ENCODE measurements around the gene RHBDF2.
A peak's percentile ranks its signal among the peaks of the same experiment; 100 is the strongest.

The RHBDF2 gene

DNA sequence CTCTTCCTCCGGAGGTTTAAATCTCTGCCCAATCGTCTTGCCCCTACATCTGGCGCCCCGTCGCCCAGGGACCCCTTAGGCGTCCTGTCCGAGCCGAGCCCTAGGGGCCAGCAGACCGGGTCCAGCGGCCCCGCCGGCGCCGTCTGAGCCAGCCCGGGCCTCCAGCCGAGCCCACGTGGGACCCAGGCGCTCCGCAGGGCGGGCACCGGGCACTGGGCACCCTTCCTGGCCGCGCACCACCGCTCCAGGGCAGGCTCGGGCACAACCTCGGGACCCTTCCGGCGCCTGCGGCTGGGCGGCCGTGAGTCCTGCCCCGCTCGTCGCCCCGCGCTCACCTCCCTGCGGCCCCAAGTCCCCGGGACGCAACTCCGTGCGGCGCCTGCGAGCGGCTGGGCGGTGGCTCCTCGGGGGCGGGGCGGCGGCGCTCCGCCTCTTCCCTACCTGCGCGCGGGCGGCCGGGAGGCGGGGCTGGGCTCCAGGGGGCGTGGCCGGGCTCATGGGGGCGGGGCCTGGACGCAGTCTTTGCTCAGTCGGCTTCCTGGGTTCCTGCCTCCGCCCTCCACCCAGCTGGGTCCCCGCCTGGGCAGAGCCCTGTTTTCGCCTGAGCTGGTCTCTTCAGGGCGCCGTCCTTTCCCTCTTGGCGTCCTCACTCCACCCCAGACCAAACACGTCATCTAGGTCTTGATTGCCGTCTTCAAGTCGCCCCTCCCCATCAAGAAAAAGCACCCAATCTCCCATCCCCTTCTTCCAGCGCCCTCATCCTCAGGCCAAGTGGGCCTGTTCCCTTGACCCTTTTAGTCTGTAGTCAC, at the start of gene RHBDF2:
TSS of gene RHBDF2 (minus strand) at position 406 of the 809 bp plus-strand sequence. CDS start 19,899 bp downstream, outside the sequence.
- DNase-seq (ENCODE audit: low read depth), result peak; percentile 70
- TF ChIP-seq, protein P1, sequence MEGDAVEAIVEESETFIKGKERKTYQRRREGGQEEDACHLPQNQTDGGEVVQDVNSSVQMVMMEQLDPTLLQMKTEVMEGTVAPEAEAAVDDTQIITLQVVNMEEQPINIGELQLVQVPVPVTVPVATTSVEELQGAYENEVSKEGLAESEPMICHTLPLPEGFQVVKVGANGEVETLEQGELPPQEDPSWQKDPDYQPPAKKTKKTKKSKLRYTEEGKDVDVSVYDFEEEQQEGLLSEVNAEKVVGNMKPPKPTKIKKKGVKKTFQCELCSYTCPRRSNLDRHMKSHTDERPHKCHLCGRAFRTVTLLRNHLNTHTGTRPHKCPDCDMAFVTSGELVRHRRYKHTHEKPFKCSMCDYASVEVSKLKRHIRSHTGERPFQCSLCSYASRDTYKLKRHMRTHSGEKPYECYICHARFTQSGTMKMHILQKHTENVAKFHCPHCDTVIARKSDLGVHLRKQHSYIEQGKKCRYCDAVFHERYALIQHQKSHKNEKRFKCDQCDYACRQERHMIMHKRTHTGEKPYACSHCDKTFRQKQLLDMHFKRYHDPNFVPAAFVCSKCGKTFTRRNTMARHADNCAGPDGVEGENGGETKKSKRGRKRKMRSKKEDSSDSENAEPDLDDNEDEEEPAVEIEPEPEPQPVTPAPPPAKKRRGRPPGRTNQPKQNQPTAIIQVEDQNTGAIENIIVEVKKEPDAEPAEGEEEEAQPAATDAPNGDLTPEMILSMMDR (conservative IDR thresholded peaks at IDR 0.05; ENCODE audit: low read length), result no peak
- H3K4me3 ChIP-seq (ENCODE audit: low read length), result peak within 1 kb of the TSS; percentile 65

DNA sequence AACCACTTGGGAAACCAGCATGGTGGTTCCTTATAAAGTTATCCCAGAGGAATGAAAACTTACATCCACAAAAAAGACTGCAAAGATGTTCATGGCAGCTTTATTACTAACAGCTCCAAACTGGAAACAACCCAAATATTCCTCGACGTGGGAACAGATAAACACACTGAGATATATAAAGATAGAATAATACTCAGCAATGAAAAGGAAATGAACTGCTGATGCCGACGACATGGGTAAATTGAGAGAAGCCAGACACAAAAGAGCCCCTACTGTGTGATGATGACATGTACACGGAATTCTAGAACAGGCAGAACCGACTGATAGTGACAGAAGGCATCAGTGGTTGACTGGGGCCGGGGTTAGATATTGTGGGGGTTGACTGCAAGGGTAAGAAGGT, 48.3 kb upstream of the RHBDF2 start:
- H3K4me3 ChIP-seq (ENCODE audit: low read length), result no peak overlapping the region
- no peak for DNase-seq (ENCODE audit: low read depth)
- TF ChIP-seq, protein P1 (conservative IDR thresholded peaks at IDR 0.05; ENCODE audit: low read length), result no peak

- DNase-seq (ENCODE audit: low read depth), result no peak
- TF ChIP-seq, protein P1 (conservative IDR thresholded peaks at IDR 0.05; ENCODE audit: low read length), result no peak
- H3K4me3 ChIP-seq (ENCODE audit: low read length), result no peak overlapping the region
These were observed 47.9 kb upstream of the RHBDF2 start for GRCh38 chr17:76549215-76549518.

- TF ChIP-seq, protein P1 (conservative IDR thresholded peaks at IDR 0.05; ENCODE audit: low read length), result no peak
- H3K4me3 ChIP-seq (ENCODE audit: low read length), result no peak overlapping the region
- DNase-seq (ENCODE audit: low read depth), result no peak
These were observed 47.4 kb upstream of the RHBDF2 start for GRCh38 chr17:76548378-76549214.

DNA sequence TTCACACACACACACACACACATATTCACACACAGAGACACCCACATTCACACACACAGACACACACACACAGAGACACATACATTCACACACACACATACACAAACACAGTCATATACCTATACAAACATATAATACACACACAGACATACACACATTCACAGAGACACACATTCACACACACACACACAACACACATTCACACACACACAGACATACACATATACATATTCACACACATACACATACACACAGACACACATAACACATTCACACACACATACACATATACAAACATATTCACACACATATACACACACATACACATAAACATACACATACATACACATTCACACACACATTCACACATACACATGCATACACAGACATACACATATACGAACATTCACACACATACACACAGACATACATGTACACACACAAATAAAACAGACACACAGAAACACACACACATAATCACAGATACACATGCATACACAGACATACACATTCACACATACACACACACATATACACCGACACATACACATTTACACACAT, 46.5 kb upstream of the RHBDF2 start:
- no peak overlapping the region for H3K4me3 ChIP-seq (ENCODE audit: low read length)
- no peak for DNase-seq (ENCODE audit: low read depth)
- TF ChIP-seq, protein P1 (conservative IDR thresholded peaks at IDR 0.05; ENCODE audit: low read length), result no peak

DNA sequence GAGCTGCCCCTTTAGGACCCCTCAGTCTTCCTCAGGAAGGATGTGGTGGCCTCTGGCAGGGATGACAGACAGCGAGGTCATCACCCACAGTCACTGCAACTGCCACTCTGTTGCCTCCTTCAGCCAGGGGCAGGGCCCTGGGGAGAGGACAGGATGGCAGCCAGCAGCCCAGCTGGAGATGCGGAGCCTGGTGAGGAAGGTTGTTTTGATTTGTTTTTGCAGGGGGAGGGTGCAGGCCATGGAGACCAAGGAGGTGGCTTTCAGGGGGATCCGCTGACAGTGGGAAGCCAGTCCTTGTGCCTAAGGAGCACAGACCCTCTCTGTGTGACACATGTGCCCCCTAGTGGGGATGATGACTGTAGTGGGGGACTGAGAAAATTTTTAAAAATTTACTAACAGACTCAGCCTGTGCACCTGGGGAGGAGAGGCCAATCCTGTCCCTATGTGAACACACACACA, 46.0 kb upstream of the RHBDF2 start:
- DNase-seq (ENCODE audit: low read depth), result peak; percentile 72
- no peak overlapping the region for H3K4me3 ChIP-seq (ENCODE audit: low read length)
- TF ChIP-seq, protein P1 (conservative IDR thresholded peaks at IDR 0.05; ENCODE audit: low read length), result peak; percentile 80
